Hepatocyte (in vitro differentiated cells): ENCODE data around the gene CDK19. TPM values are rescaled to one million over a fixed set of nuclear protein-coding genes. Genes with fewer than 3 reads are reported as not detected.

Experiments used
- DNase-seq: peaks from one replicate; pipeline ENCODE4 v3.0.0-alpha.2; 2016; ENCODE audit warnings: low spot score
- H2AFZ ChIP-seq: fragments of 200-600 bp; sonication (generic); 2 replicates; pipeline ENCODE4 v1.6.0; 2016; ENCODE audit warnings: antibody characterized with exemption, mild to moderate bottlenecking
- H3K27ac ChIP-seq: fragments of 200-600 bp; sonication (generic); 2 replicates; pipeline ENCODE4 v1.5.1; 2016; ENCODE audit warnings: mild to moderate bottlenecking
- H3K27me3 ChIP-seq: fragments of 200-600 bp; sonication (generic); 2 replicates; pipeline ENCODE4 v1.6.1; 2016
- H3K36me3 ChIP-seq: fragments of 200-600 bp; sonication (generic); replicated peaks from 2 replicates; pipeline ENCODE4 v1.5.1; 2016; ENCODE audit warnings: low read depth; ENCODE audit not compliant: insufficient read depth
- H3K4me1 ChIP-seq: fragments of 200-600 bp; sonication (generic); 2 replicates; pipeline ENCODE4 v1.5.1; 2016; ENCODE audit warnings: mild to moderate bottlenecking, moderate library complexity; ENCODE audit not compliant: insufficient read depth
- H3K4me2 ChIP-seq: fragments of 200-600 bp; sonication (generic); 2 replicates; pipeline ENCODE4 v1.6.0; 2016
- H3K4me3 ChIP-seq: fragments of 200-600 bp; sonication (generic); 2 replicates; pipeline ENCODE4 v1.5.1; 2016; ENCODE audit warnings: mild to moderate bottlenecking
- H3K79me2 ChIP-seq: fragments of 200-600 bp; sonication (generic); 2 replicates; pipeline ENCODE4 v1.6.0; 2017; ENCODE audit warnings: mild to moderate bottlenecking
- H3K9me2 ChIP-seq: fragments of 200-600 bp; sonication (generic); replicated peaks from 2 replicates; pipeline ENCODE4 v1.6.0; 2017; ENCODE audit warnings: mild to moderate bottlenecking; ENCODE audit not compliant: insufficient read depth
- H3K9me3 ChIP-seq: fragments of 200-600 bp; sonication (generic); 2 replicates; pipeline ENCODE4 v1.5.1; 2016; ENCODE audit warnings: low read depth, mild to moderate bottlenecking
- H4K20me1 ChIP-seq: fragments of 200-600 bp; sonication (generic); 2 replicates; pipeline ENCODE4 v1.6.0; 2016; ENCODE audit warnings: mild to moderate bottlenecking; ENCODE audit not compliant: insufficient read depth, poor library complexity, severe bottlenecking
- CTCF ChIP-seq: fragments of 200-600 bp; sonication (generic); IDR thresholded peaks from 2 replicates; pipeline ENCODE4 v1.5.1; 2016; ENCODE audit warnings: antibody characterized with exemption, mild to moderate bottlenecking; ENCODE audit not compliant: poor library complexity
- EZH2 ChIP-seq: fragments of 200-600 bp; sonication (generic); IDR thresholded peaks from 2 replicates; pipeline ENCODE4 v1.6.1; 2016; ENCODE audit warnings: antibody characterized with exemption, mild to moderate bottlenecking, borderline replicate concordance
- EZH2phosphoT487 ChIP-seq: fragments of 200-600 bp; sonication (generic); IDR thresholded peaks from one replicate; pipeline ENCODE4 v1.6.1; 2018; ENCODE audit warnings: antibody characterized with exemption, mild to moderate bottlenecking, low read depth, moderate library complexity; ENCODE audit not compliant: unreplicated experiment, severe bottlenecking
- WGBS: methylation state at CpG from one replicate; pipeline ENCODE4 v1.1.6; 2016; ENCODE audit warnings: low lambda C conversion rate; ENCODE audit errors: missing lambda C conversion rate; 5-methylcytosine and 5-hydroxymethylcytosine counted together
- polyA plus RNA-seq: library from polyadenylated mRNA; unstranded; fragments of >200 nt; fragmentation: Nextera tagmentation; extraction: Ambion mirVana; gene quantifications from 2 replicates; pipeline ENCODE4 v1.2.1, GENCODE V29; 2016
- total RNA-seq: library from RNA; depleted of rRNA; stranded (reverse); fragments of >200 nt; gene quantifications from 2 replicates; pipeline ENCODE4 v1.2.3, GENCODE V29; 2014

CDK19 gene
- total and polyA plus RNA-seq, 2 experiments from 2014 or later, result 7.3 to 18.6 TPM

- TF ChIP-seq EZH2, result no peak
- Histone ChIP-seq H4K20me1 (no peaks in the 10 kb centered on the region), H3K27me3 (no peaks in the 10 kb centered on the region), H3K4me2 (no peak overlapping the region), H3K27ac (no peak overlapping the region), H3K9me3 (peaks cover 16% of the 10 kb centered on the region), H3K79me2 (peaks cover 29% of the 10 kb centered on the region), H3K9me2 (no peaks in the 10 kb centered on the region), H3K36me3 (no peaks in the 10 kb centered on the region), H3K4me1 (no peaks in the 10 kb centered on the region), H2AFZ (no peak overlapping the region), H3K4me3 (no peak overlapping the region)
- 98% methylated on average over 3 of the region's 3 CpGs for WGBS
- DNase-seq, result no peak
These were observed 73.8 kb downstream of the CDK19 start for GRCh38 chr6:110741517-110741916.

GRCh38 chr6:110738899-110739365, 76.3 kb downstream of the CDK19 start:
- Histone ChIP-seq H3K9me2 (no peaks in the 10 kb centered on the region), H3K27ac (peak overlapping the region; percentile 72), H3K4me1 (no peaks in the 10 kb centered on the region), H2AFZ (no peak overlapping the region), H3K27me3 (no peaks in the 10 kb centered on the region), H3K4me2 (peak overlapping the region; percentile 40), H3K36me3 (no peaks in the 10 kb centered on the region), H3K79me2 (peaks cover 13% of the 10 kb centered on the region), H3K4me3 (no peak overlapping the region), H4K20me1 (no peaks in the 10 kb centered on the region), H3K9me3 (peaks cover 16% of the 10 kb centered on the region)
- TF ChIP-seq EZH2phosphoT487 (no peak), CTCF (no peak), EZH2 (no peak)
- peak; percentile 17 for DNase-seq
- WGBS, result 73% methylated on average over 4 of the region's 4 CpGs

GRCh38 chr6:110735666-110736065, 79.6 kb downstream of the CDK19 start:
- TF ChIP-seq EZH2phosphoT487 (no peak), CTCF (no peak), EZH2 (no peak)
- H2AFZ ChIP-seq, result no peak overlapping the region
- no peak overlapping the region for H3K4me2 ChIP-seq

GRCh38 chr6:110731898-110732297, 83.4 kb downstream of the CDK19 start:
- 96% methylated on average over 3 of the region's 3 CpGs for WGBS
- no peak overlapping the region for H3K4me3 ChIP-seq
- no peaks in the 10 kb centered on the region for H3K9me3 ChIP-seq
- peaks cover 2% of the 10 kb centered on the region for H3K79me2 ChIP-seq
- H2AFZ ChIP-seq, result no peak overlapping the region
- H3K36me3 ChIP-seq, result no peaks in the 10 kb centered on the region
- no peak overlapping the region for H3K4me2 ChIP-seq
- no peaks in the 10 kb centered on the region for H3K27me3 ChIP-seq
- H3K27ac ChIP-seq, result no peak overlapping the region
- H3K4me1 ChIP-seq, result no peaks in the 10 kb centered on the region
- no peak for DNase-seq
- H3K9me2 ChIP-seq, result no peaks in the 10 kb centered on the region
- H4K20me1 ChIP-seq, result no peaks in the 10 kb centered on the region
- TF ChIP-seq EZH2phosphoT487, result no peak

More at GRCh38 chr6:110735666-110736065, 79.6 kb downstream of the CDK19 start:
- H3K36me3 ChIP-seq, result no peaks in the 10 kb centered on the region
- no peaks in the 10 kb centered on the region for H3K4me1 ChIP-seq
- WGBS, result 98% methylated on average over 4 of the region's 4 CpGs
- H3K9me2 ChIP-seq, result no peaks in the 10 kb centered on the region
- no peaks in the 10 kb centered on the region for H3K27me3 ChIP-seq
- H3K9me3 ChIP-seq, result no peaks in the 10 kb centered on the region
- H3K27ac ChIP-seq, result no peak overlapping the region
- DNase-seq, result no peak
- no peaks in the 10 kb centered on the region for H4K20me1 ChIP-seq
- H3K4me3 ChIP-seq, result no peak overlapping the region
- H3K79me2 ChIP-seq, result peaks cover 9% of the 10 kb centered on the region
